NCI-H82 treated with DMSO at 0.1 percent for 48 hours (cell line): ENCODE data around the gene KCNK7.

Source experiments
- DNase-seq: peaks from one replicate; lab custom pipeline; 2025; ENCODE audit not compliant: unreplicated experiment; lab: John Stamatoyannopoulos, UW

The KCNK7 gene

GRCh38 chr11:65589444-65590239 lies 6.0 kb downstream of the KCNK7 start:
- no peak for DNase-seq

DNA sequence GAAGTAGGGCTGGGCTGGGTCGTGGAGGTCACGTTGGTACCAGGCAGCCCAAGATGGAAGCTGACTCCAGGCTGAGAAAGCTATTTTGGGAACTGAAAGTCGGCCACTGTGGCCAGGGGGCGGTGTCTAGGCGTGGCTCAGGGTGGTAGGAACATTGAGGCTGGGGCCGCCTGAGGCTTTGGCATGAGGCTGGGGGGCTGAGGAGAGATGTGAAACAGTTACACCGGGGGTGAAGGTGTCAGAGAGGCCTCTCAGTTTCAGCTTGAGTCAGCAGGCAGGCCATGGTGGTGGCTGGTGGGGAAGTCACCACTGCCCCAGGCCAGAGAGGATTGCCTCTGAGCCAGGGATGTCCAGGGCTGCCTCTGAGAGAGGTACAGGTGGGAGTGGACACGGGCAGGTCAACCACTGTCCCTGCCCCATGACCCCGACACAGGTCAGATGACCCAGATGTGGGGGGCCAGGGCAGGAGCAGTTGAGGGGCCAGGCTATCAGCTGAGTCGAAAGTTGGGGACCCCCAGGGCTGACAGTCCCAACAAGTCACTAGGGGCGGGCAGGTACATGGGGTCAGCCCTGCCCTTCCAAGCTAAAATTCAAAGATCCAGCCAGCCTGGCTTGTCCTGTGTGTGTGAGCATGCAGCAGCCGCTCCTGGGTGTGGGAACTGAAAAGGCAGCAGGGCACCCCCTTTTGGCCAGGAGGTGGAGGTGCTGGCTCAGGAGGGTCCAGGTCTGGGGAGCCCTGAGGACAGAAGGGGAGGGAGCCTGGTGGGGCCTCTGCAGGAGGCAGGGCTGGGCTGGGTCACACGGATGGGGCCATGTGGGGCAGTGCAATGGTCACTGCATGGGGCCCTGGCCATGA lies 7.2 kb downstream of the KCNK7 start:
- DNase-seq = no peak

DNA sequence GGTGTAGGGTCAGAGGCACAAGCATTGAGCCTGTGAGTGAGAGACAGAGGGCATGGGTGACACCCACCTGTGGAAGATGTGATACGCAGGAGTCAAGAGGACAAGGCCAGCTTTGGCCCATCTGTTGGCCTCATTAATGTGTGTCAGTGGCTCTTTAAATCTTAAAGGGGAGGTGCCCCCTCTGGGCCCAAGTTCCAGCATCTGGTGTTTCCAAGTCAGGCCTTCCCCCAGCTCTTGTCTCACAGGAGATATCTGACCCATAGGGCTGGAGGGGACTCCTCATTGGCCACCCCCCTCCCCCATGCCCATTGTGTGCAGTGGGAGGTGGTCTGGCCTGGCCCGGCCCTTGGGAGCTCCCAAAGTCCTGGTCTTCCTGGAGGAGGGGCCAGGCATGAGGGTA lies 8.9 kb downstream of the KCNK7 start:
- peak; percentile 49 for DNase-seq

- DNase-seq = no peak
Measured at GRCh38 chr11:65586247-65586630, 9.4 kb downstream of the KCNK7 start.

GRCh38 chr11:65585396-65586246 lies 10.0 kb downstream of the KCNK7 start:
- no peak for DNase-seq

- DNase-seq = no peak
Measured at GRCh38 chr11:65584723-65585171, 10.9 kb downstream of the KCNK7 start.

- no peak for DNase-seq
Measured at GRCh38 chr11:65584106-65584505, 11.5 kb downstream of the KCNK7 start.

DNA sequence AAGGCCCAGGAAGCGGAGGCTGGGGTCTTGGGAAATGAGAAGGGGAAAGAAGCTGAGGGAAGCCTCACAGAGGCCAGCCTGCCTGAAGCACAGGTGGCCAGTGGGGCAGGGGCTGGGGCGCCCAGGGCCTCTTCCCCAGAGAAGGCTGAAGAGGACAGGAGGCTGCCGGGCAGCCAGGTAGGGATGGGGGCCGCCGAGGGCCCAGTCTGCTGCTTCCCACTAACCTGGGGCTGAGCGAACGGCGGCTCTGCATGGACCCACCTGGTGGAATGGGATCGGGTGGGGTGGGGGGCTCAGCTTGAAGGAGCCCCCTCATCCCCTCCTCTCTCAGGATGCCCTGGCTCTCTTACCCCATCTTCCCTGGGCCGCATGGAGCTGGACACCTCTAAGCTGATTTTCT lies 12.0 kb downstream of the KCNK7 start:
- DNase-seq = no peak

DNA sequence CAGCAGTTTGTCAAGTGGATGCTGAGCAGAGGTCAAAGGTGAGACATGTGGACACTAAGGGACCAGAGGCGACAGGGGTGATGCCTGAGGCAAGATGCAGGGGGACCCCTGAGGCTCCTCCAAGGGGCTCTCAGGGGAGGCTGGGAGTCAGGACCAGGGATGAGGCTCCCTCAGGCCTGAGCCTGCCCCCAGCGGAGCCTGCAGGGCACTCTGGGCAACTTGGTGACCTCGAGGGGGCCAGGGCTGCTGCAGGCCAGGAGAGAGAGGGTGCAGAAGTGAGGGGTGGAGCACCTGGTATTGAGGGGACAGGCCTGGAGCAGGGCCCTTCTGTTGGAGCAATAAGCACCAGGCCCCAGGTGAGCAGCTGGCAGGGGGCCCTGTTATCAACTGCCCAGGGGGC lies 13.7 kb downstream of the KCNK7 start:
- DNase-seq = no peak

DNA sequence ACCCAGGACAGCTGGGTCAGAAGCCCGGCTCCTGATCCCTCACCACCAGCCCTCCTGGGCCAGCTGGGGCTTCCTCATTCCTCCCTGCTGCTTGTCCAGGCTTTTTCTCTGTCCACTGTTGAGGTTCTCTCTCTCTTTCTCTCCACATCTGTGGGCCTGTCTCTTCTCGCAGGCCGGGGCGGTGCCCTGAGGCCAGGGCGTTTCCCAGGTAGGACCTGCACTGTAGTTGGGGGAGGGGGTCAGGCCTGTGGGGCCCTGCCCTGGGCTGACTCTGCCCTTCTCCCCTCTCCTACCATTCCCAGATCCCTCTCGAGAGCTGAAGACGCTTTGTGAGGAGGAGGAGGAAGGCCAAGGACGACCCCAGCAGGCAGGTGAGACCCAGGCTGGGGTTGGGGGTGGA lies 14.8 kb downstream of the KCNK7 start:
- DNase-seq = no peak

GRCh38 chr11:65580031-65580692 lies 15.4 kb downstream of the KCNK7 start:
- DNase-seq = no peak

DNA sequence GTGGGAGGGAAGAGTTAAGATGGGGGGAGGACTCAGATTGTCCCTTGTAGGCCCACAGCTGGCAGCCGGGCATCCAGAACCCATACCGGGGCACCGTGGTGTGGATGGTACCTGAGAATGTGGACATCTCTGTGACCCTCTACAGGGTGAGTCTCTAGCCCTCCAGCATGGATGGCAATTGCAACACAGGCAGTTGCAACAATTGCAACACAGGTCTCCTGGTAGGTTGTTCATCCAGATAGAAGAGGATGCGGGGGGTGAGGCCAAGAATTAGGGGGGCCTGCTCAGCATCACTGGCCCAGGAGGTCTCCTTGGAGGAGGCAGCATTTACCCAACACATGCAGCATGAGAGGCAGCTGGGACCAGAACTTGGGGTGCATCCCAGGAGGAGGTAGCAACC lies 16.3 kb downstream of the KCNK7 start:
- DNase-seq = no peak

DNA sequence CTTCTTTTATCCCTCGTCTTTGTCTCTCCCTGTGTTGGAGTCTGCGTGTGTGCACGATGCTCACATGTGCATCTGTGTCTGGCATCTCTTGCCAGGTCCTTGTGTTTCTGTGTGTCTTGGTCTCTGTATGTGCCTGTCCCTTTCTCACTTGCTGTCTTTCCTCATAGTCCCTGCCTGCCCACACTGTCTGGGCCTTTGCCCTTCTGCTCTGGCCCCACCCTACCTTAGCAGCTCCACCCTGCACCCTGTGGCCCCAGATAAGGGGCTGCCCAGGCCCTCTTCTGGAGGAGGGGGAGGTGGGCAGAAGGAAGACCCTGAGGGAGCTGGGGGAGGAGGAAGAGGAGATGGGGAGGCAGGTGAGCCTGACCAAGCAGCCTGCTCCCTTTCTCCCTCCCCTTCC lies 16.9 kb downstream of the KCNK7 start:
- DNase-seq = no peak

DNA sequence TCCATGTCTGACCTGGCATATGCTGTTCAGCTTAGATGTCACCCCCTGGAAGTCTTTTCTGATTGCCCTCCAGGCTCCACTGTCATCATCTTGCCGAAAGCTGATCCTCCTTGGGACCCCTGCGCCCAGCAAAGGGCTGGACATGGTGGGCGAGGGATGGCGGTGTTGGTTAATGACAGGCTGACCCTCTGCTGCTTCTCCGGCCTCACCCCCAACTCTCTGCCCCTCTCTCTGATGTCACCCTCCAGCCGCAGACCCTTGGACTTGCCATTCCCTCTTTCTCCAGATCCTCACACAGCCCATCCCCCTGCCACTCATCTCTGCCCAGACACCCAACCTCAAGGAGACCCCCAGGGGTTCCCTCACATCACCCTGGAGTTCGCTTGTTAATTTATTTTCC lies 17.5 kb downstream of the KCNK7 start:
- DNase-seq = no peak

- no peak for DNase-seq
Measured at GRCh38 chr11:65577756-65578109, 17.9 kb downstream of the KCNK7 start.

DNA sequence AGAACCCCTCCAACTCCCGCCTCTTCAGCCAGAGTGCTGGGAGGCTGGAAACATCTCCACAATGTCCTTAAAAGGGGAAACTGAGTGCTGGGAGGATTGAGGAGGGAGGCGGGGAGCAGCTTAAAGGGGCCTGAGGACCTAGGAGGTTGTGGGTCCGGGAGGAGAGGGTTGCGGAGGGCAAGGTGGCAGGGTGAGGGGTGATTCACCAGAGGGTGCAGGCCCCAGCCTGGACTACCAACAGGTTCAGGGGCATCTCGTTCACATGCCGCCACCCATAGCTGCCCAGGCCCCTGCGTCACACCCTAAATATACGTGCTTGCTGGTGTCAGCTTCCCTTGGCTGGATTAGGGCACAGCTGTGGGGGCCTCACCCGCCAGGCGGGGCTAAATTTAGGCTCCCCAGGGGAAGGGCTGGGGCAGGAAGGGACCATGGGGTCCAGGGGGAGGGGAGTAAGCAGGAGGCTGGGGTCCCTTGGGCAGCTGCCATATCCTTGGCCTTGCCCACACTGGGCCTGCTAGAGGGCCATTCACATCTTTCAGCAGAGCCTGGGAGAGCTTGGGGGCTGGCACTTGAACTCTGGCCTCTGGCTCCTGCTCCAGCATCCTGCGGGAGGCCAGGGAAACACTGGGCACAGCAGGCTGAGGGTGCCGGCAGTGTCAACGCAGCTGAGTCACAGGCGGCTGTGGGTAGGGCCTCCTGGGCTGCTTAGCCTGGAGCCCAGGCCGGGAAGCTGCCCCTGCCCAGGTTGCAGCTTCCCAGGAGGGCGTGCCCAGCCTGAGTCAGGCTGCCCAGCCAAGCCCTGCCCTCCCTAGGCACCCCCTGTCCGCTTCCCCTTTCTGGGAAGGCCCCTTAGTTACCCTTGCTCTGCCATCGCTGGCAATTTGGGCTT lies 18.5 kb downstream of the KCNK7 start:
- no peak for DNase-seq

- no peak for DNase-seq
Measured at GRCh38 chr11:65576232-65576866, 19.3 kb downstream of the KCNK7 start.

DNA sequence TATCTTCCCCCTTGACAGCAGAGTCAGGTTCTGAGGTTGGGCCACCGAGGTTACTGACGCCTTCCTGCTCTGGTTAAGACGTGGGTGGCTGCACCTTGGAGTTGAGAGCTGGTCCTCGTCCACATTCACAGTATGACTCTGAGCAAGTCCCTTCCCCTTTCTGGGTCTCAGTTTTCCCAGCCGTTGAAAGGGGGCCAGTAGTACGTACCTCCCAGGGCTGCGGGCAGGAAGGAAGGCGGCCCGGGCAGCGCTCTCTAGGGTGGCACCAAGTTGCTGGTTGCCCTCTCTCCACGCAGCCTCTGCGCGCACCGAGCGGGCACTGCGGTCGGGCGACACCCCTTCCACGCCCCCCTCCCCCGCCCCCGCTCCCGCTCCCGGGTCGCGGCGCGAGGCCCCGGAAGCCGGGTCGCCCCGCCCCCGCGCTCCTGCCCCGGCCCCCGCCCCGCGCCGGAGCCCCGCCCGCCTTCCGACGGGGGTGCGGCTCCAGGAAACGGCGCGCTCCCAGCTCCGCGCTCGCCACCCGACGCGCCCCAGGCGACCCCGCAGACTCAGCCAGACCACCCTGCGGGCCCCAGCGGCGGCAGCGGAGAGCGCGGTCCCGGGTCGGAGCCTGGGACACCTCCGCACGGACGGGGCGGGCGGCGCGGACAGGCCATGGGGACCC lies 19.9 kb downstream of the KCNK7 start, which contains the start of gene EHBP1L1:
EHBP1L1 (plus strand) TSS at position 486 of the 664 bp plus-strand sequence. CDS start 250 bp downstream, outside the sequence.
- no peak for DNase-seq
